ENCODE measurements around the gene DOCK8. TPM values are rescaled to one million over a fixed set of nuclear protein-coding genes. Genes with fewer than 3 reads are reported as not detected.

DOCK8 gene
- total RNA-seq, 2 experiments from 2014 or later, result 59.0 to 145 TPM

GRCh38 chr9:462121-462520, 247.5 kb downstream of the DOCK8 start:
- no peaks in the 10 kb centered on the region for H3K9me3 ChIP-seq (ENCODE audit: low read length)
- H4K20me1 ChIP-seq (ENCODE audit: insufficient read depth, low read length), result no peaks in the 10 kb centered on the region
- no peaks in the 10 kb centered on the region for H3K4me1 ChIP-seq (ENCODE audit: insufficient read depth, low read length, poor library complexity, severe bottlenecking)
- H3K79me2 ChIP-seq (ENCODE audit: insufficient read depth, low read depth, low read length), result no peaks in the 10 kb centered on the region
- H3K4me3 ChIP-seq (ENCODE audit: low read depth, low read length, poor library complexity, severe bottlenecking), result no peak overlapping the region
- no peak for DNase-seq (ENCODE audit: low spot score)
- no peak overlapping the region for H2AFZ ChIP-seq (ENCODE audit: low read length)
- H3K36me3 ChIP-seq (ENCODE audit: insufficient read depth, low read length), result peaks cover 84% of the 10 kb centered on the region
- BruUV-seq (replicated peaks), result no TSS peak
- intact Hi-C loops (cut with micrococcal nuclease; ENCODE audit: unreplicated experiment), result no loop called here
- TF ChIP-seq CTCF (conservative IDR thresholded peaks at IDR 0.05; ENCODE audit: low read length) (no peak), EZH2phosphoT487 (IDR thresholded peaks at IDR 0.05; ENCODE audit: borderline replicate concordance, low read depth, low read length) (no peak)
- POLR2A ChIA-PET, result interaction anchor here (0.7 to 3.2 kb wide), 2 partner anchors 11 to 112 kb away, joined by 4 to 12 read pairs; no protein-coding TSS in a partner anchor
- no peaks in the 10 kb centered on the region for H3K9me2 ChIP-seq (ENCODE audit: insufficient read depth, low read length)
- CTCF ChIA-PET (ENCODE audit: unreplicated experiment), result no interaction called here
- no peak overlapping the region for H3K4me2 ChIP-seq (ENCODE audit: low read length)
- no peak overlapping the region for H3K27ac ChIP-seq (ENCODE audit: low read depth, low read length, poor library complexity, severe bottlenecking)

GRCh38 chr9:462606-463005, 247.9 kb downstream of the DOCK8 start:
- Histone ChIP-seq H4K20me1 (ENCODE audit: insufficient read depth, low read length) (no peaks in the 10 kb centered on the region), H2AFZ (ENCODE audit: low read length) (no peak overlapping the region), H3K79me2 (ENCODE audit: insufficient read depth, low read depth, low read length) (no peaks in the 10 kb centered on the region), H3K9me3 (ENCODE audit: low read length) (no peaks in the 10 kb centered on the region), H3K4me3 (ENCODE audit: low read depth, low read length, poor library complexity, severe bottlenecking) (no peak overlapping the region), H3K9me2 (ENCODE audit: insufficient read depth, low read length) (no peaks in the 10 kb centered on the region), H3K27ac (ENCODE audit: low read depth, low read length, poor library complexity, severe bottlenecking) (no peak overlapping the region), H3K4me1 (ENCODE audit: insufficient read depth, low read length, poor library complexity, severe bottlenecking) (no peaks in the 10 kb centered on the region), H3K4me2 (ENCODE audit: low read length) (no peak overlapping the region), H3K36me3 (ENCODE audit: insufficient read depth, low read length) (peaks cover 82% of the 10 kb centered on the region)
- ChIA-PET POLR2A (interaction anchor here (0.7 kb wide), 1 partner anchor 111 kb away, joined by 4 read pairs; no protein-coding TSS in a partner anchor), CTCF (ENCODE audit: unreplicated experiment) (no interaction called here)
- no TSS peak for BruUV-seq (replicated peaks)
- intact Hi-C loops (cut with micrococcal nuclease; ENCODE audit: unreplicated experiment), result no loop called here
- DNase-seq (ENCODE audit: low spot score), result no peak
- TF ChIP-seq CTCF (conservative IDR thresholded peaks at IDR 0.05; ENCODE audit: low read length), result no peak
- TF ChIP-seq EZH2phosphoT487 (IDR thresholded peaks at IDR 0.05; ENCODE audit: borderline replicate concordance, low read depth, low read length), result no peak

- intact Hi-C loops (cut with micrococcal nuclease; ENCODE audit: unreplicated experiment), result no loop called here
- no TSS peak for BruUV-seq (replicated peaks)
- H3K36me3 ChIP-seq (ENCODE audit: insufficient read depth, low read length), result peaks cover 73% of the 10 kb centered on the region
- H3K27ac ChIP-seq (ENCODE audit: low read depth, low read length, poor library complexity, severe bottlenecking), result no peak overlapping the region
- no peaks in the 10 kb centered on the region for H3K79me2 ChIP-seq (ENCODE audit: insufficient read depth, low read depth, low read length)
- H3K4me1 ChIP-seq (ENCODE audit: insufficient read depth, low read length, poor library complexity, severe bottlenecking), result peaks cover 5% of the 10 kb centered on the region
- no peaks in the 10 kb centered on the region for H3K9me3 ChIP-seq (ENCODE audit: low read length)
- no peak for TF ChIP-seq CTCF (conservative IDR thresholded peaks at IDR 0.05; ENCODE audit: low read length)
- TF ChIP-seq EZH2phosphoT487 (IDR thresholded peaks at IDR 0.05; ENCODE audit: borderline replicate concordance, low read depth, low read length), result no peak
- H3K4me2 ChIP-seq (ENCODE audit: low read length), result no peak overlapping the region
- ChIA-PET CTCF (ENCODE audit: unreplicated experiment) (no interaction called here), POLR2A (interaction anchor here (0.5 kb wide), 1 partner anchor 161 kb away, joined by 3 read pairs; no protein-coding TSS in a partner anchor)
- no peaks in the 10 kb centered on the region for H3K9me2 ChIP-seq (ENCODE audit: insufficient read depth, low read length)
- H3K4me3 ChIP-seq (ENCODE audit: low read depth, low read length, poor library complexity, severe bottlenecking), result no peak overlapping the region
- DNase-seq (ENCODE audit: low spot score), result no peak
- H4K20me1 ChIP-seq (ENCODE audit: insufficient read depth, low read length), result no peaks in the 10 kb centered on the region
- no peak overlapping the region for H2AFZ ChIP-seq (ENCODE audit: low read length)
Measured at GRCh38 chr9:463455-464171, 248.9 kb downstream of the DOCK8 start.
